Kidney (tissue), 14 donors: Measurements from ENCODE around the gene SMAD6. TPM values are rescaled to one million over a fixed set of nuclear protein-coding genes. Genes with fewer than 3 reads are reported as not detected.

ENCODE experiments used
- DNase-seq, 5 donors: peaks; one replicate each; pipeline ENCODE4 v3.0.0-alpha.2; 2013 to 2020
- FAIRE-seq: peaks from 2 replicates; lab custom pipeline; 2012; peaks lifted over from hg19 to GRCh38; lab: Jason Lieb, UNC
- H3K27ac ChIP-seq, 2 donors: one replicate each; pipeline ENCODE4 v1.7.0; 2013; ENCODE audit warnings: low read depth in 2 of 2, low read length in 2 of 2, inconsistent platforms in 1 of 2
- H3K27me3 ChIP-seq: one replicate; pipeline ENCODE4 v1.7.1; 2013; ENCODE audit warnings: low read length, inconsistent platforms; ENCODE audit not compliant: control insufficient read depth, insufficient read depth
- H3K36me3 ChIP-seq, 3 donors: one replicate each; pipeline versions ENCODE4 v1.7.0 to v1.7.1; 2013; ENCODE audit warnings: low read length in 3 of 3, control low read depth in 1 of 3, inconsistent platforms in 1 of 3; ENCODE audit not compliant: insufficient read depth in 3 of 3, control insufficient read depth in 2 of 3
- H3K4me1 ChIP-seq, 3 donors: one replicate each; pipeline versions ENCODE4 v1.7.0 to v1.7.1; 2013; ENCODE audit warnings: low read length in 3 of 3, inconsistent platforms in 1 of 3, low read depth in 1 of 3; ENCODE audit not compliant: control insufficient read depth in 2 of 3, insufficient read depth in 2 of 3
- H3K4me3 ChIP-seq, 3 donors: one replicate each; pipeline versions ENCODE4 v1.7.0 to v1.8.1; 2013; ENCODE audit warnings: low read length in 3 of 3, control low read depth in 1 of 3, inconsistent platforms in 1 of 3
- H3K9ac ChIP-seq, 3 donors: one replicate each; pipeline versions ENCODE4 v1.7.0 to v1.7.1; 2013; ENCODE audit warnings: low read length in 3 of 3, control low read depth in 1 of 3, inconsistent platforms in 1 of 3
- H3K9me3 ChIP-seq, 3 donors: one replicate each; pipeline versions ENCODE4 v1.7.0 to v1.7.1; 2013; ENCODE audit warnings: low read length in 3 of 3, control low read depth in 1 of 3, inconsistent platforms in 1 of 3; ENCODE audit not compliant: control insufficient read depth in 2 of 3, insufficient read depth in 1 of 3
- intact Hi-C: fragments of 100-400 bp; cut with DNase I; formaldehyde crosslinking; loops from one replicate; pipeline ENCODE4 v1.11.1; 2022
- polyA plus RNA-seq: library from polyadenylated mRNA; stranded (reverse); fragments of 350-450 nt; fragmentation: Illumina TruSeq; extraction: RNeasy Lipid Tissue Mini Kit (QIAGEN cat#74804); gene quantifications from one replicate; pipeline ENCODE4 v1.2.3, GENCODE V29; 2014; ENCODE audit warnings: low read depth, low replicate concordance; ENCODE audit not compliant: insufficient read depth
- total RNA-seq: library from RNA; stranded (reverse); fragmentation: NEBNext Ultra II Directional; extraction: Animal tissue kit (Norgen Biotek cat#: 25700); gene quantifications from one replicate; pipeline ENCODE4 v1.2.1, GENCODE V29; 2021
- TF ChIP-seq, protein P1 (sequence below): IDR thresholded peaks from 3 replicates; pipeline ENCODE4 v1.5.1; 2012; ENCODE audit warnings: mild to moderate bottlenecking, moderate library complexity, borderline replicate concordance; ENCODE audit not compliant: insufficient read depth; ENCODE audit errors: extremely low read depth
- donor health status: control.
- donor health status: control.
- donor health status: control.
- donor health status: control.
- donor health status: control.
- donor health status: DM: yes; HTN: yes; CAD: no.
- donor health status: Normal renal cell carcinoma (clear cell type).

The SMAD6 gene
- total and polyA plus RNA-seq, 2 donors from 2014 or later: 15.4 to 23.0 TPM

DNA sequence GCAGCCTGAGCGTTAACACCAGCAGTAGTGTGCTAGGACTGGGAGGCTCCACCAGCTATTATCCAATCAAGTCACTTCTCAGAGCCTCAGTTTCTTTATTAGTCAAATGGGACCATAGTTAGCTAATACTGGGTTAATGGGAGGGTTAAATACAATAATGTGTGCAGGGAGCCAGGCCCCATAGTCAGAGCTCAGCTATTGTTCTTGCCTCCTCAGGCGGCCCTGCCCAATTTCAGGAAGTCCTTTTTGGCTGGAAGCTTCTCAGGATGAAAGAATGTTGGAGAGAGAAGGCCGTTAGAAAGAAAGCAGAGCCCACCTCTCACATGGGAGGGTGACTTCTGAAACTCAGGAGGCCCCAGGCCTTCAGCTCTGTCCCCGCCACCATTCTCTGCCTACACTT, 39.5 kb upstream of the SMAD6 start:
- no peak for FAIRE-seq

GRCh38 chr15:66663664-66664063, 38.4 kb upstream of the SMAD6 start:
- intact Hi-C loops: no loop called here
- FAIRE-seq: no peak

More for the DNA sequence above, 39.5 kb upstream of the SMAD6 start:
- TF ChIP-seq, protein P1, sequence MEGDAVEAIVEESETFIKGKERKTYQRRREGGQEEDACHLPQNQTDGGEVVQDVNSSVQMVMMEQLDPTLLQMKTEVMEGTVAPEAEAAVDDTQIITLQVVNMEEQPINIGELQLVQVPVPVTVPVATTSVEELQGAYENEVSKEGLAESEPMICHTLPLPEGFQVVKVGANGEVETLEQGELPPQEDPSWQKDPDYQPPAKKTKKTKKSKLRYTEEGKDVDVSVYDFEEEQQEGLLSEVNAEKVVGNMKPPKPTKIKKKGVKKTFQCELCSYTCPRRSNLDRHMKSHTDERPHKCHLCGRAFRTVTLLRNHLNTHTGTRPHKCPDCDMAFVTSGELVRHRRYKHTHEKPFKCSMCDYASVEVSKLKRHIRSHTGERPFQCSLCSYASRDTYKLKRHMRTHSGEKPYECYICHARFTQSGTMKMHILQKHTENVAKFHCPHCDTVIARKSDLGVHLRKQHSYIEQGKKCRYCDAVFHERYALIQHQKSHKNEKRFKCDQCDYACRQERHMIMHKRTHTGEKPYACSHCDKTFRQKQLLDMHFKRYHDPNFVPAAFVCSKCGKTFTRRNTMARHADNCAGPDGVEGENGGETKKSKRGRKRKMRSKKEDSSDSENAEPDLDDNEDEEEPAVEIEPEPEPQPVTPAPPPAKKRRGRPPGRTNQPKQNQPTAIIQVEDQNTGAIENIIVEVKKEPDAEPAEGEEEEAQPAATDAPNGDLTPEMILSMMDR: no peak
- Histone ChIP-seq H3K27ac (no peak overlapping the region), H3K4me3 (no peak overlapping the region), H3K9me3 (peaks cover 0 to 2% (median 0%) of the 10 kb centered on the region in 3 donors), H3K9ac (no peak overlapping the region), H3K36me3 (no peaks in the 10 kb centered on the region), H3K4me1 (peaks cover 0 to 4% (median 0%) of the 10 kb centered on the region in 3 donors), H3K27me3 (no peaks in the 10 kb centered on the region)
- no peak for DNase-seq
- intact Hi-C loops: no loop called here

GRCh38 chr15:66670175-66670574, 31.9 kb upstream of the SMAD6 start:
- no peak overlapping the region for H3K27ac ChIP-seq
- no peak for FAIRE-seq
- intact Hi-C loops: no loop called here
- H3K36me3 ChIP-seq: no peaks in the 10 kb centered on the region
- no peaks in the 10 kb centered on the region for H3K4me1 ChIP-seq
- no peaks in the 10 kb centered on the region for H3K27me3 ChIP-seq
- peaks cover 0 to 7% (median 0%) of the 10 kb centered on the region in 3 donors for H3K9me3 ChIP-seq
- H3K4me3 ChIP-seq: no peak overlapping the region
- TF ChIP-seq, protein P1: no peak
- H3K9ac ChIP-seq: no peak overlapping the region
- no peak for DNase-seq

More at GRCh38 chr15:66663664-66664063, 38.4 kb upstream of the SMAD6 start:
- Histone ChIP-seq H3K4me3 (no peak overlapping the region), H3K9ac (no peak overlapping the region), H3K9me3 (peaks cover 0 to 7% (median 0%) of the 10 kb centered on the region in 3 donors), H3K36me3 (no peaks in the 10 kb centered on the region), H3K4me1 (no peaks in the 10 kb centered on the region), H3K27me3 (no peaks in the 10 kb centered on the region), H3K27ac (no peak overlapping the region)
- TF ChIP-seq, protein P1: no peak
- no peak for DNase-seq
